DOHH2 (cell line): Measurements from ENCODE around the gene LEMD1.

ENCODE experiments used
- H3F3A ChIP-seq: fragments of 200-600 bp; sonication (generic), shearing (Covaris generic); 2 replicates; pipeline ENCODE4 v1.6.0; 2016; ENCODE audit warnings: antibody characterized with exemption, mild to moderate bottlenecking; ENCODE audit not compliant: control insufficient read depth, insufficient read depth
- H3K27ac ChIP-seq: fragments of 200-600 bp; sonication (generic); 2 replicates; pipeline ENCODE4 v1.5.1; 2014; ENCODE audit warnings: low read depth, mild to moderate bottlenecking, low read length, moderate library complexity
- H3K27me3 ChIP-seq: fragments of 200-600 bp; sonication (generic); 2 replicates; pipeline ENCODE4 v1.6.1; 2014; ENCODE audit warnings: mild to moderate bottlenecking, low read length, mixed read lengths; ENCODE audit not compliant: control insufficient read depth
- H3K36me3 ChIP-seq: fragments of 200-600 bp; sonication (generic); 2 replicates; pipeline ENCODE4 v1.6.1; 2014; ENCODE audit warnings: mild to moderate bottlenecking, low read length, moderate library complexity, mixed read lengths; ENCODE audit not compliant: control insufficient read depth
- H3K4me1 ChIP-seq: fragments of 200-600 bp; sonication (generic); 2 replicates; pipeline ENCODE4 v1.6.1; 2014; ENCODE audit warnings: mild to moderate bottlenecking, low read length, mixed read lengths; ENCODE audit not compliant: control insufficient read depth
- H3K4me2 ChIP-seq: fragments of 200-600 bp; sonication (generic); 2 replicates; pipeline ENCODE4 v1.6.0; 2014; ENCODE audit warnings: mild to moderate bottlenecking, low read length, moderate library complexity
- H3K4me3 ChIP-seq: fragments of 200-600 bp; sonication (generic); 2 replicates; pipeline ENCODE4 v1.5.1; 2014; ENCODE audit warnings: mild to moderate bottlenecking, low read length, mixed read lengths
- H3K79me2 ChIP-seq: fragments of 200-600 bp; sonication (generic); 2 replicates; pipeline ENCODE4 v1.6.1; 2014; ENCODE audit warnings: mild to moderate bottlenecking, low read length, mixed read lengths; ENCODE audit not compliant: control insufficient read depth
- H3K9me2 ChIP-seq: fragments of 200-600 bp; sonication (generic); replicated peaks from 2 replicates; pipeline ENCODE4 v1.6.1; 2014; ENCODE audit warnings: mild to moderate bottlenecking, low read length, mixed read lengths; ENCODE audit not compliant: control insufficient read depth
- H3K9me3 ChIP-seq: fragments of 200-600 bp; sonication (generic); 2 replicates; pipeline ENCODE4 v1.6.1; 2014; ENCODE audit warnings: antibody characterized with exemption, low read length, mixed read lengths; ENCODE audit not compliant: control insufficient read depth, insufficient read depth
- H4K20me1 ChIP-seq: fragments of 200-600 bp; sonication (generic); 2 replicates; pipeline ENCODE4 v1.6.0; 2014; ENCODE audit warnings: low read depth, mild to moderate bottlenecking, antibody characterized with exemption, low read length, moderate library complexity; ENCODE audit not compliant: control insufficient read depth, insufficient read depth
- EZH2phosphoT487 ChIP-seq: fragments of 200-600 bp; sonication (generic); IDR thresholded peaks from 2 replicates; pipeline ENCODE4 v1.6.1; 2017; ENCODE audit warnings: borderline replicate concordance, mild to moderate bottlenecking, antibody characterized with exemption, low read length, moderate library complexity, mixed read lengths
- TF ChIP-seq, protein P1 (sequence below): fragments of 200-600 bp; sonication (generic); IDR thresholded peaks from one replicate; pipeline ENCODE4 v1.5.1; 2014; ENCODE audit warnings: antibody characterized with exemption, mild to moderate bottlenecking, low read depth, low read length; ENCODE audit not compliant: poor library complexity, severe bottlenecking

Gene LEMD1

DNA sequence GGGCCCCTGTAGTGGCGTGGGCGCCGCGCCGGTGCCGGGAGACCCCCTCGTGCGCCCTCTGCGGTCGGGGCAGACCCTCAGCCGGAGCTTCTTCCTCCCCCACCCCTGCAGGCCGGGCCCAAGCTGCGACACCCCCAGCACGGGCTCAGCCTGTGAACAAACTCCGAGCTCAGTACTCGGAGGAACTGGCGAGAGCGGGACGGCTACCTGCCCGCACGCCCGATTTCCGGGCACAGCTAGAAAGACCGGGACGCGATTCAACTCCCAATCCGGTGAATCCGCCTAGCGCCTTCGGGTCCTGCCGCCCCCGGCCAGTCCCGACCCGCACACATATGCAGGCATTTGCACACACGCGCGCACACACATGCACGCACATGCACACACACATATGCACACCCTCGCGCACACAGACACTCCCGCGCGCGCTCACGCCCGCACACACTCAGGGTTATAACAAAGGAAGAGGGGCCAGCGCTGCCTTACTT lies 34.6 kb upstream of the LEMD1 start:
- Histone ChIP-seq H3K36me3 (no peaks in the 10 kb centered on the region), H3K27ac (no peak overlapping the region), H3K27me3 (peaks cover 94% of the 10 kb centered on the region), H3K9me3 (no peaks in the 10 kb centered on the region), H3K4me2 (peak overlapping the region; percentile 43), H3F3A (no peaks in the 10 kb centered on the region), H3K4me1 (no peaks in the 10 kb centered on the region), H3K79me2 (no peaks in the 10 kb centered on the region), H4K20me1 (no peaks in the 10 kb centered on the region; the same call in 1 of the 2 replicates), H3K9me2 (no peaks in the 10 kb centered on the region), H3K4me3 (no peak overlapping the region)
- no peak for TF ChIP-seq EZH2phosphoT487
- TF ChIP-seq, protein P1, sequence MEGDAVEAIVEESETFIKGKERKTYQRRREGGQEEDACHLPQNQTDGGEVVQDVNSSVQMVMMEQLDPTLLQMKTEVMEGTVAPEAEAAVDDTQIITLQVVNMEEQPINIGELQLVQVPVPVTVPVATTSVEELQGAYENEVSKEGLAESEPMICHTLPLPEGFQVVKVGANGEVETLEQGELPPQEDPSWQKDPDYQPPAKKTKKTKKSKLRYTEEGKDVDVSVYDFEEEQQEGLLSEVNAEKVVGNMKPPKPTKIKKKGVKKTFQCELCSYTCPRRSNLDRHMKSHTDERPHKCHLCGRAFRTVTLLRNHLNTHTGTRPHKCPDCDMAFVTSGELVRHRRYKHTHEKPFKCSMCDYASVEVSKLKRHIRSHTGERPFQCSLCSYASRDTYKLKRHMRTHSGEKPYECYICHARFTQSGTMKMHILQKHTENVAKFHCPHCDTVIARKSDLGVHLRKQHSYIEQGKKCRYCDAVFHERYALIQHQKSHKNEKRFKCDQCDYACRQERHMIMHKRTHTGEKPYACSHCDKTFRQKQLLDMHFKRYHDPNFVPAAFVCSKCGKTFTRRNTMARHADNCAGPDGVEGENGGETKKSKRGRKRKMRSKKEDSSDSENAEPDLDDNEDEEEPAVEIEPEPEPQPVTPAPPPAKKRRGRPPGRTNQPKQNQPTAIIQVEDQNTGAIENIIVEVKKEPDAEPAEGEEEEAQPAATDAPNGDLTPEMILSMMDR: no peak

DNA sequence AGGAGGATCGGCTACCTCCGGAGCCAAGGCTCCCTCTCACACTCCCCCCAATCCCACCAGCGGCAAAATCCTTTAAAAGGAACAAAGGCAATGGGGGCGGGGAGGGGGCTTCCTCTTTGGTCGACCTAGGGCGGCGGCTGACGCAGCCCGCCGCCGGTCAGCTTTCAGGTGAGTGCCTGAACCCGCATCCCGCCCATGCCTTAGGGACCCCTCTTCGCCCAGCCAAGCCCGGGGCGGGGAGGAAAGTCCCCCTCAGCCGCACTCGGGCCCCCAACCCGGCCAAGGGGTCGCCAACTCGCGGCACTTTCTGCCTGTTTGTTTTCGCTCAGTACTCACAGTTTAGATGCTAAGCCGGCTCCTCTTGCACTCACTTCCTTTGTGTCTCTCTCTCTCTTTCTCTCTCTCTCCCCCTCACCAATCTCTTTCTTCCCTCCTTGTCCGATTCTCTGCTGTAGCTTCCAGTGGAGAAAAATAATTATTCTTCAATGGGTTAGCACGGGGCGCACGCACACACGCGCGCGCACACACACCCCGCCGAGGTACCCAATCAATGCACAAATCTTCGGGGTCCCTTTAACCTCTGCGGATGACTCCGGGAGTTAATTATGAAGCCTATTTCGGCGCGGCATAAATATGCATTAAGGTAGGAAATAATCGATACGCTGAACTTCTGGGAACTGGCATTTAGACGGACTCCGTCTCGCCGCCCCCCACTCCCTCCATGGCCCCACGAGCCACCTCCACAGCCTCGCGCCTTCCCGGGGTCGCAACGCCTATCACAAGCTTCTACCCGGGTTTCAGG lies 33.9 kb upstream of the LEMD1 start, which contains the start of gene BLACAT1:
Gene BLACAT1, minus strand, starts transcription at position 465 of the 802 bp plus-strand sequence.
- Histone ChIP-seq H4K20me1 (no peaks in the 10 kb centered on the region; the same call in 1 of the 2 replicates), H3K9me3 (no peaks in the 10 kb centered on the region), H3K27me3 (peaks cover 93% of the 10 kb centered on the region), H3K79me2 (no peaks in the 10 kb centered on the region), H3F3A (no peaks in the 10 kb centered on the region), H3K27ac (no peak within 1 kb of the TSS), H3K36me3 (no peaks in the 10 kb centered on the region), H3K4me2 (peak within 1 kb of the TSS; percentile 43), H3K4me1 (no peaks in the 10 kb centered on the region), H3K9me2 (no peaks in the 10 kb centered on the region), H3K4me3 (no peak within 1 kb of the TSS)
- TF ChIP-seq, protein P1: no peak
- no peak for TF ChIP-seq EZH2phosphoT487

DNA sequence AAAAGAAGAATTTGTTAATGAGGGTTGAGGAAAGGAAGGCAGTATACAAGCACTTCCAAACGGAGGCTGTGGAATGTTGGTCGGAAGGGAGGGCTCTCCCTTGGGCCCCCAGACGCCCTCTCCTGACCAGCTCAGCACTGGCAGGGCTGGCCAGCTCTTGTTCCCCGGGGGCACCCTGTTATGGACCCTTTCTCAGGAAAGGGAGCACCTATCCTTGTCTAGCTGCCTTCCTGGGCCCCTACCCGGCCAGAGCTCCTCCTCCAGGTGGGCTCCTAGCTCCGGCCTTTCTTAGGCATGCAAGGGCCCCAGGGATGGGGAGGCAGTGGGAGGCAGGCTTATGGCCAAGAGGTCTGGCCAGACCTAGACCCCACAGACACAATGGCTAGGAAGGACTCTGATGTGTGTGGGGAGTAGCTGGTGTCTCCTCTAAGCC lies 33.1 kb upstream of the LEMD1 start:
- H3K4me1 ChIP-seq: peaks cover 5% of the 10 kb centered on the region; the same call in 1 of the 2 replicates
- no peak overlapping the region for H3K27ac ChIP-seq
- TF ChIP-seq, protein P1: no peak
- TF ChIP-seq EZH2phosphoT487: no peak
- H4K20me1 ChIP-seq: no peaks in the 10 kb centered on the region; the same call in 1 of the 2 replicates
- peaks cover 91% of the 10 kb centered on the region for H3K27me3 ChIP-seq
- H3K9me3 ChIP-seq: no peaks in the 10 kb centered on the region
- H3K79me2 ChIP-seq: no peaks in the 10 kb centered on the region
- H3K4me2 ChIP-seq: no peak overlapping the region
- H3K36me3 ChIP-seq: no peaks in the 10 kb centered on the region
- no peaks in the 10 kb centered on the region for H3K9me2 ChIP-seq
- H3F3A ChIP-seq: no peaks in the 10 kb centered on the region
- no peak overlapping the region for H3K4me3 ChIP-seq
